ENCODE data around the gene IL23A. TPM values are rescaled to one million over a fixed set of nuclear protein-coding genes. Genes with fewer than 3 reads are reported as not detected.

IL23A gene, protein sequence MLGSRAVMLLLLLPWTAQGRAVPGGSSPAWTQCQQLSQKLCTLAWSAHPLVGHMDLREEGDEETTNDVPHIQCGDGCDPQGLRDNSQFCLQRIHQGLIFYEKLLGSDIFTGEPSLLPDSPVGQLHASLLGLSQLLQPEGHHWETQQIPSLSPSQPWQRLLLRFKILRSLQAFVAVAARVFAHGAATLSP
- polyA plus RNA-seq (2013, experiment 1 of 2), result 0.17 TPM
- 0.32 TPM for polyA plus RNA-seq (2013, experiment 2 of 2)

- WGBS, 2 donors (ENCODE audit: extremely low coverage in 2 of 2, insufficient read length in 2 of 2, insufficient replicate concordance in 1 of 2), result no CpG with 5 or more reads among the region's 9 CpGs
- DNase-seq (ENCODE audit: low spot score), result no peak
Observed at GRCh38 chr12:56338308-56339157, at the start of gene IL23A. Gene IL23A, plus strand, starts transcription at chr12:56338884. Its CDS starts 161 bp downstream, at chr12:56339045.

GRCh38 chr12:56293795-56294194, 44.9 kb upstream of the IL23A start:
- Histone ChIP-seq H2BK5ac (ENCODE audit: low read length) (no peak overlapping the region), H3K14ac (ENCODE audit: low read length) (no peak overlapping the region), H3K9me3 (replicated peaks in 1 of 2; ENCODE audit: control insufficient read depth in 2 of 2, insufficient read depth in 1 of 2, low read depth in 1 of 2, low read length in 2 of 2) (no peaks in the 10 kb centered on the region), H3K4me2 (ENCODE audit: insufficient read depth, low read length, poor library complexity, severe bottlenecking) (no peak overlapping the region), H3K23ac (ENCODE audit: low read depth, low read length, poor library complexity) (no peak overlapping the region), H2BK120ac (ENCODE audit: low read depth, low read length) (no peak overlapping the region), H4K91ac (ENCODE audit: low read depth, low read length, poor library complexity) (no peak overlapping the region), H3K4me3 (ENCODE audit: low read length in 2 of 2) (no peak overlapping the region), H4K8ac (ENCODE audit: low read depth, low read length) (no peak overlapping the region), H2BK12ac (ENCODE audit: low read length) (no peak overlapping the region), H3K79me1 (ENCODE audit: low read depth, low read length) (no peaks in the 10 kb centered on the region), H3K4me1 (ENCODE audit: control insufficient read depth in 2 of 2, insufficient read depth in 1 of 2, low read depth in 1 of 2, low read length in 2 of 2) (peaks cover 0 to 3% of the 10 kb centered on the region in 2 donors), H3K27me3 (ENCODE audit: control insufficient read depth in 3 of 3, insufficient read depth in 3 of 3, low read depth in 1 of 3, low read length in 3 of 3) (no peaks in the 10 kb centered on the region), H3K9ac (ENCODE audit: low read depth, low read length, poor library complexity) (no peak overlapping the region), H2BK15ac (ENCODE audit: low read length) (no peak overlapping the region), H3K27ac (replicated peaks; ENCODE audit: low read length) (no peak overlapping the region), H3K18ac (ENCODE audit: low read length) (no peak overlapping the region), H2AK5ac (ENCODE audit: low read depth, low read length) (no peak overlapping the region), H3K36me3 (replicated peaks in 1 of 2; ENCODE audit: control insufficient read depth in 2 of 2, insufficient read depth in 2 of 2, low read length in 2 of 2) (peaks cover 2 to 80% of the 10 kb centered on the region in 2 donors), H2AFZ (ENCODE audit: low read length) (no peak overlapping the region), H3K4ac (ENCODE audit: low read length) (no peak overlapping the region)
- no peak for DNase-seq (ENCODE audit: low spot score)
- WGBS, 2 donors (ENCODE audit: extremely low coverage in 2 of 2, insufficient read length in 2 of 2, insufficient replicate concordance in 1 of 2), result no CpG with 5 or more reads among the region's 5 CpGs

More at GRCh38 chr12:56338308-56339157, at the start of gene IL23A:
- Histone ChIP-seq H2AK5ac (ENCODE audit: low read depth, low read length) (no peak within 1 kb of the TSS), H3K4me2 (ENCODE audit: insufficient read depth, low read length, poor library complexity, severe bottlenecking) (no peak within 1 kb of the TSS), H4K8ac (ENCODE audit: low read depth, low read length) (no peak within 1 kb of the TSS), H3K9me3 (replicated peaks in 1 of 2; ENCODE audit: control insufficient read depth in 2 of 2, insufficient read depth in 1 of 2, low read depth in 1 of 2, low read length in 2 of 2) (no peaks in the 10 kb centered on the region), H3K4me3 (ENCODE audit: low read length in 2 of 2) (peak within 1 kb of the TSS in 1 of 2 donors; percentile 14), H3K18ac (ENCODE audit: low read length) (peak within 1 kb of the TSS; percentile 60), H3K79me1 (ENCODE audit: low read depth, low read length) (no peaks in the 10 kb centered on the region), H3K36me3 (replicated peaks in 1 of 2; ENCODE audit: control insufficient read depth in 2 of 2, insufficient read depth in 2 of 2, low read length in 2 of 2) (peaks cover 5 to 19% of the 10 kb centered on the region in 2 donors), H2AFZ (ENCODE audit: low read length) (peak within 1 kb of the TSS; percentile 66), H3K23ac (ENCODE audit: low read depth, low read length, poor library complexity) (no peak within 1 kb of the TSS), H2BK5ac (ENCODE audit: low read length) (no peak within 1 kb of the TSS), H2BK120ac (ENCODE audit: low read depth, low read length) (no peak within 1 kb of the TSS), H2BK15ac (ENCODE audit: low read length) (no peak within 1 kb of the TSS), H3K4me1 (ENCODE audit: control insufficient read depth in 2 of 2, insufficient read depth in 1 of 2, low read depth in 1 of 2, low read length in 2 of 2) (peaks cover 2 to 9% of the 10 kb centered on the region in 2 donors), H3K4ac (ENCODE audit: low read length) (no peak within 1 kb of the TSS), H2BK12ac (ENCODE audit: low read length) (no peak within 1 kb of the TSS), H3K27ac (replicated peaks; ENCODE audit: low read length) (peak within 1 kb of the TSS; percentile 5), H3K27me3 (ENCODE audit: control insufficient read depth in 3 of 3, insufficient read depth in 3 of 3, low read depth in 1 of 3, low read length in 3 of 3) (no peaks in the 10 kb centered on the region), H4K91ac (ENCODE audit: low read depth, low read length, poor library complexity) (no peak within 1 kb of the TSS), H3K14ac (ENCODE audit: low read length) (no peak within 1 kb of the TSS), H3K9ac (ENCODE audit: low read depth, low read length, poor library complexity) (no peak within 1 kb of the TSS)

GRCh38 chr12:56296295-56296694, 42.4 kb upstream of the IL23A start:
- Histone ChIP-seq H2BK5ac (ENCODE audit: low read length) (no peak overlapping the region), H3K4ac (ENCODE audit: low read length) (no peak overlapping the region), H2AFZ (ENCODE audit: low read length) (no peak overlapping the region), H3K27ac (replicated peaks; ENCODE audit: low read length) (no peak overlapping the region), H3K18ac (ENCODE audit: low read length) (no peak overlapping the region), H2BK15ac (ENCODE audit: low read length) (no peak overlapping the region), H3K9me3 (replicated peaks in 1 of 2; ENCODE audit: control insufficient read depth in 2 of 2, insufficient read depth in 1 of 2, low read depth in 1 of 2, low read length in 2 of 2) (no peaks in the 10 kb centered on the region), H3K4me2 (ENCODE audit: insufficient read depth, low read length, poor library complexity, severe bottlenecking) (no peak overlapping the region), H3K4me1 (ENCODE audit: control insufficient read depth in 2 of 2, insufficient read depth in 1 of 2, low read depth in 1 of 2, low read length in 2 of 2) (peaks cover 6 to 10% of the 10 kb centered on the region in 2 donors), H3K4me3 (ENCODE audit: low read length in 2 of 2) (no peak overlapping the region), H3K79me1 (ENCODE audit: low read depth, low read length) (peaks cover 5% of the 10 kb centered on the region), H2BK12ac (ENCODE audit: low read length) (no peak overlapping the region), H4K8ac (ENCODE audit: low read depth, low read length) (no peak overlapping the region), H3K9ac (ENCODE audit: low read depth, low read length, poor library complexity) (no peak overlapping the region), H2AK5ac (ENCODE audit: low read depth, low read length) (no peak overlapping the region), H3K27me3 (ENCODE audit: control insufficient read depth in 3 of 3, insufficient read depth in 3 of 3, low read depth in 1 of 3, low read length in 3 of 3) (no peaks in the 10 kb centered on the region), H4K91ac (ENCODE audit: low read depth, low read length, poor library complexity) (no peak overlapping the region), H3K23ac (ENCODE audit: low read depth, low read length, poor library complexity) (no peak overlapping the region), H3K36me3 (replicated peaks in 1 of 2; ENCODE audit: control insufficient read depth in 2 of 2, insufficient read depth in 2 of 2, low read length in 2 of 2) (peaks cover 2 to 58% of the 10 kb centered on the region in 2 donors), H2BK120ac (ENCODE audit: low read depth, low read length) (no peak overlapping the region), H3K14ac (ENCODE audit: low read length) (no peak overlapping the region)
- WGBS, 2 donors (ENCODE audit: extremely low coverage in 2 of 2, insufficient read length in 2 of 2, insufficient replicate concordance in 1 of 2), result no CpG with 5 or more reads among the region's 5 CpGs
- DNase-seq (ENCODE audit: low spot score), result no peak

GRCh38 chr12:56297400-56297799, 41.3 kb upstream of the IL23A start:
- H3K18ac ChIP-seq (ENCODE audit: low read length), result no peak overlapping the region
- no peak overlapping the region for H2AK5ac ChIP-seq (ENCODE audit: low read depth, low read length)
- H2BK120ac ChIP-seq (ENCODE audit: low read depth, low read length), result no peak overlapping the region
- H3K4me1 ChIP-seq (ENCODE audit: control insufficient read depth in 2 of 2, insufficient read depth in 1 of 2, low read depth in 1 of 2, low read length in 2 of 2), result peaks cover 6 to 10% of the 10 kb centered on the region in 2 donors
- no peak overlapping the region for H3K9ac ChIP-seq (ENCODE audit: low read depth, low read length, poor library complexity)
- no peak overlapping the region for H2BK12ac ChIP-seq (ENCODE audit: low read length)
- no peak overlapping the region for H4K8ac ChIP-seq (ENCODE audit: low read depth, low read length)
- no peak overlapping the region for H2AFZ ChIP-seq (ENCODE audit: low read length)
- peaks cover 0 to 61% of the 10 kb centered on the region in 2 donors for H3K36me3 ChIP-seq (replicated peaks in 1 of 2; ENCODE audit: control insufficient read depth in 2 of 2, insufficient read depth in 2 of 2, low read length in 2 of 2)
- no peaks in the 10 kb centered on the region for H3K27me3 ChIP-seq (ENCODE audit: control insufficient read depth in 3 of 3, insufficient read depth in 3 of 3, low read depth in 1 of 3, low read length in 3 of 3)
- peaks cover 5% of the 10 kb centered on the region for H3K79me1 ChIP-seq (ENCODE audit: low read depth, low read length)
- H3K23ac ChIP-seq (ENCODE audit: low read depth, low read length, poor library complexity), result no peak overlapping the region
- no CpG with 5 or more reads among the region's 8 CpGs for WGBS, 2 donors (ENCODE audit: extremely low coverage in 2 of 2, insufficient read length in 2 of 2, insufficient replicate concordance in 1 of 2)
- H2BK5ac ChIP-seq (ENCODE audit: low read length), result no peak overlapping the region
- H3K14ac ChIP-seq (ENCODE audit: low read length), result no peak overlapping the region
- no peaks in the 10 kb centered on the region for H3K9me3 ChIP-seq (replicated peaks in 1 of 2; ENCODE audit: control insufficient read depth in 2 of 2, insufficient read depth in 1 of 2, low read depth in 1 of 2, low read length in 2 of 2)
- no peak overlapping the region for H2BK15ac ChIP-seq (ENCODE audit: low read length)
- no peak overlapping the region for H3K27ac ChIP-seq (replicated peaks; ENCODE audit: low read length)
- no peak overlapping the region for H3K4me3 ChIP-seq (ENCODE audit: low read length in 2 of 2)
- H3K4ac ChIP-seq (ENCODE audit: low read length), result no peak overlapping the region
- no peak overlapping the region for H3K4me2 ChIP-seq (ENCODE audit: insufficient read depth, low read length, poor library complexity, severe bottlenecking)
- no peak for DNase-seq (ENCODE audit: low spot score)
- H4K91ac ChIP-seq (ENCODE audit: low read depth, low read length, poor library complexity), result no peak overlapping the region
